ENCODE results near the gene ACE.

The ACE gene

DNA sequence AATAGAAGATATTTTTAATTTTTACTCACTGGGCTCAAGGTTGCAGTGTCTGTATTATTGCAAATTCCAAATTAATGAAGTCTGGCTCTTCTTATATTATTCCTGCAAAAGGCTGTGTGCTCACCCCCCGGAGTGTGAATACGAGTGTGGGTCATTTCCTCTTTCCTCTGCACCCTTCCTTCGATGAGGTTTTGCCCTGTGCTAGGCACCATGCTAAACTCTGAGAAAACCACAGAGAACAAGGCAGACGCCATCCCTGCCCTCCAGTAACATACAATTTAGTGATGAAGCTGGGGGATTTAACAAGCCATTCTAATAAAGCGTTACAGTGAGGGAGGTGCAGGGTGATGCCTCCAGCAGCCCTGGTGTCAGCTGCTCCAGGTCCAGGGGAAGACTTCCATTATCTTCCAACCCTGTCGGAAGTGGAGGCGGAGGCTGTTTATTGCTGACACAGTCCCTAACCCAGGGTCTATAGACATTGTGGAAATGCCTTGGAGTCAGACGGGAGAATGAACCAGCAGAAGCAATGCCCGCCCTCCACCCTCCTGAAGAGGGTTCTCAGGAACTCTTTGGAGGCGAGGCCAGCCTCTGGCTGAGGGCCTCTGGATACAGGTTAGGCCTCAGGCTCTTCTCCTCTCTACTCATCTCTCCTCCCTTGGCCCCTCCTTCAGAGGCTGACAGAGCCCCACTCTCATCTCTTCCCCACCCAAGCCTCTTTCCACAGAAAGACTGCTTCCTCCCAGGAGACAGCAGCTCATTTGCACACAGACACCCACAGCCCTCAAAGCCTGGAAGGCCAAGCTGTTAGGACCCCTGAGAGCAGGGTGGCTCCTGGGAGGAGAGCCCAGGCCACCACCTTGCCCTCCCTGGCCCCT lies 2.0 kb upstream of the ACE start:
- DNase-seq (ENCODE audit: low spot score): no peak

DNA sequence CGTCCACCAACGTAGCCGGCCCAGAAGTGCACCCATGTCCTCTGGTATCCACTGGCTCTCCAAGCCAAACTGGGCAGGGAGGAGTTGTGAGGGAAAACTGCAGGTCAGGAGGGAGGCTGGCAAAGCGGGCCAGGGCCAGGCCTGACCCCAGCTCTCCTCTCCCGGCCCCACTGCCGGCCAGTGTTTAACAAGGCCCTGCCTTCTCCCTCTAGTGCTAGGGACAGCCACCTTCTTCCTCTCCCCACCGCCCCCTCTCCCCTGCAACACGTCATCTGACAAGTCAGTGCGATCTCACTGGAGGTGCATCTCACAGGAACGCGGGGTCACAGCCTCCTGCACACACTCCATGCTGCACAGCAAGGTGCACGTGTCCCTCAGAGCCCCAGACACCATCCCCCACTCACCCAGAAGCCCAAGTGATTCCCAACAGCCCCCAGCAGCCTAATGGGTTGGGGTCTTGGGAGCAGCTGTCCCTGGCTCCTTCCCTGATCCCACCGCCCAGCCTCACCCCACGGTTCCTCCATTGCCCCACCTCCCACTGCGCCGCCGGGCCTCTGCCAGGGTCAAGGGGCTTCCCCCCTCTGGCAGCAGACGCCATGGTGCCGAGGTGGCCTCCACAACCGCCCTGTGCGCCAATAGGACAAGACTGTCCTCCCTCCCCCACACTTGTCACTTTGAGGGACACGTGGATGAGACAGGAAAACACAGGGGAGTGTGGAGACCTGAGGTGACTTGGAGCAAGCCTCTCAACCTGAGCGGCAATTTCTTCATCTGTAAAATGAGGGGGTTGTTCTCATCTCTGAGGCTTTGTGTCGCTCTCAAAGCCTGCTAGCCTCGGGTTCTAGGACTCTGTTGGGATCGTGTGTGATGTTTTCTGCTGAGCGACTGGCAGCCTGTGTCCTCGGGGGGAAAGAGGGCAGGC lies 1.1 kb upstream of the ACE start:
- DNase-seq (ENCODE audit: low spot score): no peak

DNA sequence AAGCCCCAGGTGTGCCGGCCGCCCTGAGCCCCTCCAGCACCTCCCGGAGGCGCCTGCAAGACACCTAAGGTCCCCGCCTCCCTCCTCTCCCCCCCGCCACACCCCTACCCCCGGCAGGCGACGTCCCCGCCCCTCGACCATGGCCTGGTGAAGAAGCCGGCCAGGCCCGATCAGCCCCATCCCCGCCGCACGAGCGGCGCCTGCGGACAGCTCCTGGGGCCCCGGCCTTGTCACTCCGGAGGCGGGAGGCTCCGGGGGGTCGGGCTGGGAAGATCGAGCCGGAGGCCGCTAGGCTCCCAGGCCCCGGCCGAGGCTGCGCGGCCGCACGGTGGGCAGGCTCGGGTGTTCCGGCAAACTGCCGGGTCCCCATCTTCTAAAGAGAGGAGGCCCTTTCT lies 405 bp upstream of the ACE start:
- no peak for DNase-seq (ENCODE audit: low spot score)

GRCh38 chr17:63477480-63478440 lies 899 bp downstream of the ACE start:
- DNase-seq (ENCODE audit: low spot score): no peak

DNA sequence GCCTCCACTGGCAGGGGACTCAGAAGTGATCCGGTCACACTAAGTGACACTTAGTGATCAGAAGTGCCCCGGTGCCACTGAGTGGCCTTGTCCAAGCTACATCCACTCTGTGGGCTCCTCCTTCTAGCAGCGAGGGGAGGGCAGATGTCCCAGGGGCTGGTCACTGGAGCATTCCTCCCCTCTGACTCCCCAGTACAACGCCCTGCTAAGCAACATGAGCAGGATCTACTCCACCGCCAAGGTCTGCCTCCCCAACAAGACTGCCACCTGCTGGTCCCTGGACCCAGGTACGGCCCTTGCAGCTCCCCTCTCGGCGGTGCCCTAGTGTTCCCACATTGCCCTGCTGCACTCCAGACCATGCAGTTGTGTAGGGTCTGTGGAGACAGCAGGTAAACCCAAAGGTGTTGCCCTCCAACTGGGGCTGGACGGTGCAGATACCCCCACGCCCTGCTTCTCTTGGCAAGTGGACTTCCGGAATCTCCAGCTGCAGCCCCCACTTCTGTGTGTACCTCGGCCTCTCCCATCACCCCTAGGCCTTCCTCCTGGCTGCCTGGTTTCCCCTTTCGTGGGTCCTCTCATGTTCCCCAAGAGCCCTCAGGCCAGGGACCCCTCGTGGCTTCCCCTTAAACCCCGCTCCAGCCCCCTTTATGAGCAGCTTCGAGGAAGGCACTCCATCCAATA lies 2.1 kb downstream of the ACE start:
- DNase-seq (ENCODE audit: low spot score): peak; percentile 75

GRCh38 chr17:63479495-63480184 lies 2.8 kb downstream of the ACE start:
- no peak for DNase-seq (ENCODE audit: low spot score)

DNA sequence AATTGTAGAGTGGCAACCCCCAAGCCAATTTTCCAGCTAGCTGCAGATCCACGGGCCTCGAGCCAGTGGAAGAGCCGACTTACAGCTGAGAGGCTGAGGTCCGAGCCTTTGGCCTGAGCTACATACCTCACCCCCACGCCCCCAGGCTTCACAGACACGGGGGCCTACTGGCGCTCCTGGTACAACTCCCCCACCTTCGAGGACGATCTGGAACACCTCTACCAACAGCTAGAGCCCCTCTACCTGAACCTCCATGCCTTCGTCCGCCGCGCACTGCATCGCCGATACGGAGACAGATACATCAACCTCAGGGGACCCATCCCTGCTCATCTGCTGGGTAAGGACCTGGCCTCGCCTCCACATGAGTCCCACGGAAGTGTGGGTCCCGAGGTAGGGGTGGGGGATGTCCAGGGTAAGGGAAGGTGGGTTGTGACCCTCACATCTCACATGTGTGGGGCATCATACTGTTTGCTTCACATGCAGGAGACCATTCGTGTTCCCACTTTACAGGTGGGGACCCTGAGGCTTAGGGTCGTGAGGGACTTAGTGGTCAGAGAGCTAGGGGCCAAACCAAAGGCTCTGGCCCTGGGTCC lies 3.4 kb downstream of the ACE start:
- no peak for DNase-seq (ENCODE audit: low spot score)

GRCh38 chr17:63480826-63481487 lies 4.1 kb downstream of the ACE start:
- DNase-seq (ENCODE audit: low spot score): no peak

- no peak for DNase-seq (ENCODE audit: low spot score)
These were observed 4.6 kb downstream of the ACE start for GRCh38 chr17:63481488-63481870.

DNA sequence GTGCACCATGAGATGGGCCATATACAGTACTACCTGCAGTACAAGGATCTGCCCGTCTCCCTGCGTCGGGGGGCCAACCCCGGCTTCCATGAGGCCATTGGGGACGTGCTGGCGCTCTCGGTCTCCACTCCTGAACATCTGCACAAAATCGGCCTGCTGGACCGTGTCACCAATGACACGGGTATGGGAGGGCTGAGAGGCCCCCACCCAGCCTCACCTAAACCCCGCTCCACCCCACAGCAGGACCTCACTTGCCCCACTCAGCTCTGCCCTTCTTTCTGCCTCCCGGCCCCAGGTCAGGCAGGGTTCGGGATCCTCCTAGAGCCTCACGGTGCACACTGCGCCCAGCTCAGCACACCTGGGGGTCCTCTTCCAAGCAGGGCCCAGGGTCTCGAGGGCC lies 5.6 kb downstream of the ACE start:
- no peak for DNase-seq (ENCODE audit: low spot score)

GRCh38 chr17:63483038-63483437 lies 6.2 kb downstream of the ACE start:
- DNase-seq (ENCODE audit: low spot score): no peak

DNA sequence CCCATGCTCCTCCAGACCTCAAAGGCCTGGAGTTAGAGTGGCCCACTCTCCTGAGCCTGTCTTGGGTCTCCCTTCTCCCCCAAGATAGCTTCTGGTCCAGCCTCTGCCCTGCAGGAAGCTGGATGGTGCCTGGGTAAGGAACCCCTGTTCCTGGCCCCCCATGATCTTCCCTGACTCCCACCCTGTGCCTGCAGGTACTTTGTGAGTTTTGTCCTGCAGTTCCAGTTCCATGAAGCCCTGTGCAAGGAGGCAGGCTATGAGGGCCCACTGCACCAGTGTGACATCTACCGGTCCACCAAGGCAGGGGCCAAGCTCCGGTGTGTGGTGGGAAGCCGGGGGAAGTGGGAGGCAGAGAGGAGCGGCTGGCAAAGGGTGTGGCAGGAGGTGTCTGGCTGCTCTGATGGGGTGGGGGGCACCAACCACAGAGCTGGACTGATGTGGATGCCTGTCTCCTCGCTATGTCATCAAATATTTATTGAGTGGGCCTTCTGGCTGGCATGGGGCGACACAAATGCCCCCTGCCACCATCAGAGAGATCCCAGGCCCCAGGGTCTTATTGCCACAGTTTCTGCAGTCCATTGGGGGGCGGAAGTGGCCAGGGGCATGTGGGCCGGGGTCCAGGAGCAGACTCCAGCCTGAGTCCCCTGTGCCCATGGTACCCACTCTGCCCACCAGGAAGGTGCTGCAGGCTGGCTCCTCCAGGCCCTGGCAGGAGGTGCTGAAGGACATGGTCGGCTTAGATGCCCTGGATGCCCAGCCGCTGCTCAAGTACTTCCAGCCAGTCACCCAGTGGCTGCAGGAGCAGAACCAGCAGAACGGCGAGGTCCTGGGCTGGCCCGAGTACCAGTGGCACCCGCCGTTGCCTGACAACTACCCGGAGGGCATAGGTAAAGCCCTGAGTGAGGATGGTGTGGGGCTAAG lies 7.1 kb downstream of the ACE start:
- no peak for DNase-seq (ENCODE audit: low spot score)

DNA sequence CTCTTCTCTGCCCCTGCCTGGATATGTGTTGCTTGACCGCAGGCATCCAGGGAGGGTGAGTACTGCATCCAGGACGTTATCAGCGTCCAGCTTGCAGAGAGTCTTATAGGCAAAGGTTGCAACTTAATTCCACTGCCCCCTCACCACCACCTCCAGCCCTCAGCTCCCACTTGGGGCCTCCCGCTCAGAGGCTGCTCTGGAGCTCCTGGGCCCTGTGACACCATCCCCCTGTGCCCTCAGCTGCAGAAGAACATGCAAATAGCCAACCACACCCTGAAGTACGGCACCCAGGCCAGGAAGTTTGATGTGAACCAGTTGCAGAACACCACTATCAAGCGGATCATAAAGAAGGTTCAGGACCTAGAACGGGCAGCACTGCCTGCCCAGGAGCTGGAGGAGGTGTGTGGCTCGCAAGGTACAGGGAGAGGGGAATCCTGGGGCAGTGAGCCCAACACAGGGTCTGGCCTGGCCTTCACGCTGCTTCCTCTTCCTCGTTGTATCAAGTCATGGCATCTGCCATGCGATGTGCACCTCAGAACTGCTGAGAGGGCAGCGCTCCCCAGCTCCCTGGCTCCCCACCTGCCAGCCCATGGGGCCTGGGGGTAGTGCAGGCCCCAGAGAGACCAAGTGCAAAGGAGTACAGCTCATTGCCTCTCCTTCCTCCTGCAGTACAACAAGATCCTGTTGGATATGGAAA lies 9.6 kb downstream of the ACE start:
- DNase-seq (ENCODE audit: low spot score): no peak

DNA sequence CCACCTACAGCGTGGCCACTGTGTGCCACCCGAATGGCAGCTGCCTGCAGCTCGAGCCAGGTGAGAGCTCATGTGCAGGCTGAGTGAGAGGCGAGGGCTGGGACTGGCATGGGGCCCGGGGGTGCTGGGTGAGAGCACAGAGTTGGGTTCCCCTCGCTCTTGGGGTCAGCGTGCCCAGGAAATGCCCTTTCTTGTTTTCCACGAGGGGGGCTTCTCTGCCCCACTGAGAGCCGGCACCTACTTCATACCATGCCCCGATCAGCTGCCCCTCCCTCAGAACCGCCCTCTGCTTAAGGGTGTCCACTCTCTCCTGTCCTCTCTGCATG lies 10.1 kb downstream of the ACE start:
- DNase-seq (ENCODE audit: low spot score): no peak

GRCh38 chr17:63488851-63489250 lies 12.0 kb downstream of the ACE start:
- no peak for DNase-seq (ENCODE audit: low spot score)

GRCh38 chr17:63489291-63489690 lies 12.4 kb downstream of the ACE start:
- no peak for DNase-seq (ENCODE audit: low spot score)

DNA sequence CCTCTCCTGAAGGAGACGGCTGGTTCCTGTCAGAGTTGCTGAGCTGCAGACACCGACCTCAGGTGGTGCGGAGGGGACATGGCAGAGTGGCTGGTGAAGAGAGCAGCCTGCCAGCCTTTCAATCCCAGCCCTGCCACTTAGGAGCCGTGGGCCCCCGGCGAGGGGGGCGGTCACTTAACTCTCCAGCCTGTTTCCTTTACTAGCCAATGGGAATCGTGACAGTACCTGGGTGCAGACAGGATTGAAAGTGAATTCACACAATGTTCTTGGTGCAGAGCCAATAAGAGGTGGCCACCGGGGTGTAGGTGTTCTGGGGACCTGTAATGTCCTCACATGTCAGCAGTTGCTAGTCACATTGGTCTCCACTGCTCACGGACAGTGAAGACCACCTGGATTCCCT lies 13.5 kb downstream of the ACE start:
- DNase-seq (ENCODE audit: low spot score): no peak

DNA sequence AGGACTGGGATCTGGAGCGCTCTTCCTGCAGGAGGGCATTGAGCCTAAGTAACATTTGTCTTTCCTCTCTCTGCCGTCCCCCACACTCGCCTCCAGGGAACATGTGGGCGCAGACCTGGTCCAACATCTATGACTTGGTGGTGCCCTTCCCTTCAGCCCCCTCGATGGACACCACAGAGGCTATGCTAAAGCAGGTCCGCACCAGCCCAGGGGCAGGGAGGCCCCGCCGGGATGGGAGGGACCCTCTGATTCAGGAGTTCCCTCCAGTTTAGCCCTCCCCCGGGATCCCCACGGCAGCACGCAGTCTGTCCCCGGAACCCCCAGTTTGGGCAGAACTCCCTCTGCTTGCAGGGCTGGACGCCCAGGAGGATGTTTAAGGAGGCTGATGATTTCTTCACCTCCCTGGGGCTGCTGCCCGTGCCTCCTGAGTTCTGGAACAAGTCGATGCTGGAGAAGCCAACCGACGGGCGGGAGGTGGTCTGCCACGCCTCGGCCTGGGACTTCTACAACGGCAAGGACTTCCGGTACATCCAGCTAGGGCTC lies 14.1 kb downstream of the ACE start:
- DNase-seq (ENCODE audit: low spot score): no peak

Measured in Ammon's horn (tissue), 1 donor.